ENCODE data around the gene KIAA0930. TPM values are rescaled to one million over a fixed set of nuclear protein-coding genes. Genes with fewer than 3 reads are reported as not detected.

KIAA0930 gene
- total RNA-seq, 3 donors from 2014 or later (not counting 1 experiment from before 2014, with no cell fraction given) = 32.6 to 39.1 (median 38.4) TPM

DNA sequence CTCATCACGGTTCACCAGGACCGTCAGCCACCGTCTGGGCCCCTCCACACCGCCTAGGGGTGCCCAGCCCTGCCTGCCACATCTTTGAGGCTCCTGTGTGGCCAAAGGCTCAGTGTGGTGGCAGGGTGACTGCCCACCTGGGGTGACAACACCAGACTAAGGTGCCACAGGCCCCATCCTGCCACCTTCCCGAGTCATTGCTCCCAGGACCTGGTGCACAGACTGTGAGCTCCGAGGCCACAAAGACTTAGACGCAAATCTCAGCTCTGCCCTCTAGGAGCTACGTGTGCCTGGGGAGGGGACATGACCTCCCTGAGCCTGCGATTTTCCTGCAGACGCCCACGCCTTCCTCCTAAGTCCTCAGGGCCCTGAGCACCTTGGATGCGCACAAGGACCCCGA lies 36.5 kb downstream of the KIAA0930 start:
- ATAC-seq (no peak), DNase-seq (no peak)
- peaks cover 0 to 6% of the 10 kb centered on the region in 2 donors for H3K4me1 Mint-ChIP-seq
- no peak for TF ChIP-seq CTCF (IDR thresholded peaks at IDR 0.05)
- no peak overlapping the region for H3K4me3 Mint-ChIP-seq
- H3K4me1 ChIP-seq (ENCODE audit: control insufficient read depth, insufficient read depth, low read length) = no peaks in the 10 kb centered on the region
- intact Hi-C loops (cut with micrococcal nuclease) = no loop called here
- H3K9me3 Mint-ChIP-seq = no peaks in the 10 kb centered on the region
- no peaks in the 10 kb centered on the region for H3K36me3 Mint-ChIP-seq
- H3K4me3 ChIP-seq (ENCODE audit: low read length) = no peak overlapping the region
- 94% methylated on average over 13 of the region's 13 CpGs for whole genome bisulfite sequencing (ENCODE audit: insufficient coverage)
- H3K36me3 ChIP-seq (ENCODE audit: control insufficient read depth, insufficient read depth, low read length) = peaks cover 37% of the 10 kb centered on the region
- no peaks in the 10 kb centered on the region for H3K27me3 ChIP-seq (ENCODE audit: control insufficient read depth, insufficient read depth, low read length)
- H3K27ac ChIP-seq (ENCODE audit: low read length) = no peak overlapping the region
- no peaks in the 10 kb centered on the region for H3K9me3 ChIP-seq (ENCODE audit: control insufficient read depth, insufficient read depth, low read length)
- no peaks in the 10 kb centered on the region for H3K27me3 Mint-ChIP-seq (ENCODE audit: low read depth in 2 of 2)
- H3K27ac Mint-ChIP-seq = no peak overlapping the region

- no peaks in the 10 kb centered on the region for H3K27me3 ChIP-seq (ENCODE audit: control insufficient read depth, insufficient read depth, low read length)
- H3K9me3 Mint-ChIP-seq = no peaks in the 10 kb centered on the region
- WGBS (ENCODE audit: insufficient coverage) = 96% methylated on average over 40 of the region's 40 CpGs
- H3K27ac ChIP-seq (ENCODE audit: low read length) = no peak overlapping the region
- H3K4me3 Mint-ChIP-seq = no peak overlapping the region
- no peaks in the 10 kb centered on the region for H3K4me1 ChIP-seq (ENCODE audit: control insufficient read depth, insufficient read depth, low read length)
- H3K27me3 Mint-ChIP-seq (ENCODE audit: low read depth in 2 of 2) = no peaks in the 10 kb centered on the region
- no peaks in the 10 kb centered on the region for H3K9me3 ChIP-seq (ENCODE audit: control insufficient read depth, insufficient read depth, low read length)
- DNase-seq = no peak
- H3K4me1 Mint-ChIP-seq = peaks cover 0 to 6% of the 10 kb centered on the region in 2 donors
- TF ChIP-seq CTCF (IDR thresholded peaks at IDR 0.05) = no peak
- H3K4me3 ChIP-seq (ENCODE audit: low read length) = no peak overlapping the region
- no peak for ATAC-seq
- no peak overlapping the region for H3K27ac Mint-ChIP-seq
- H3K36me3 Mint-ChIP-seq = no peaks in the 10 kb centered on the region
- intact Hi-C loops (cut with micrococcal nuclease) = no loop called here
- peaks cover 42% of the 10 kb centered on the region for H3K36me3 ChIP-seq (ENCODE audit: control insufficient read depth, insufficient read depth, low read length)
Measured at GRCh38 chr22:45203150-45203951, 37.3 kb downstream of the KIAA0930 start.

GRCh38 chr22:45202333-45203149 lies 38.2 kb downstream of the KIAA0930 start:
- 95% methylated on average over 36 of the region's 36 CpGs for WGBS (ENCODE audit: insufficient coverage)
- H3K4me1 Mint-ChIP-seq = peaks cover 0 to 6% of the 10 kb centered on the region in 2 donors
- no peak for ATAC-seq
- Histone ChIP-seq H3K4me3 (ENCODE audit: low read length) (no peak overlapping the region), H3K4me1 (ENCODE audit: control insufficient read depth, insufficient read depth, low read length) (no peaks in the 10 kb centered on the region), H3K9me3 (ENCODE audit: control insufficient read depth, insufficient read depth, low read length) (no peaks in the 10 kb centered on the region), H3K27ac (ENCODE audit: low read length) (no peak overlapping the region), H3K27me3 (ENCODE audit: control insufficient read depth, insufficient read depth, low read length) (no peaks in the 10 kb centered on the region), H3K36me3 (ENCODE audit: control insufficient read depth, insufficient read depth, low read length) (peaks cover 44% of the 10 kb centered on the region)
- no peak for DNase-seq
- no peak for TF ChIP-seq CTCF (IDR thresholded peaks at IDR 0.05)
- H3K27me3 Mint-ChIP-seq (ENCODE audit: low read depth in 2 of 2) = no peaks in the 10 kb centered on the region
- H3K36me3 Mint-ChIP-seq = no peaks in the 10 kb centered on the region
- intact Hi-C loops (cut with micrococcal nuclease) = no loop called here
- no peak overlapping the region for H3K27ac Mint-ChIP-seq
- H3K9me3 Mint-ChIP-seq = no peaks in the 10 kb centered on the region
- no peak overlapping the region for H3K4me3 Mint-ChIP-seq

Measured in natural killer cell (primary cell).